ENCODE measurements around the gene RFX4. TPM values are rescaled to one million over a fixed set of nuclear protein-coding genes. Genes with fewer than 3 reads are reported as not detected.

The RFX4 gene
- total and polyA plus RNA-seq, 7 donors = 0.56 TPM; not detected in 6

GRCh38 chr12:106675651-106676435, 93.0 kb downstream of the RFX4 start:
- no peaks in the 10 kb centered on the region for H3K4me1 ChIP-seq
- DNase-seq (no peak), ATAC-seq (no peak)
- intact Hi-C loops (cut with DNase I) = no loop called here
- H3K4me3 ChIP-seq = no peak overlapping the region
- no peak for TF ChIP-seq CTCF (IDR thresholded peaks at IDR 0.05)
- WGBS, 3 donors = 83 to 92% (median 85%) methylated on average over 10 of the region's 10 CpGs
- H3K27ac ChIP-seq = no peak overlapping the region
- H3K27me3 ChIP-seq (ENCODE audit: insufficient read depth in 3 of 3, low read length in 2 of 3) = peaks cover 0 to 10% (median 2%) of the 10 kb centered on the region in 3 donors
- no peaks in the 10 kb centered on the region for H3K9me3 ChIP-seq
- H3K36me3 ChIP-seq (ENCODE audit: insufficient read depth in 1 of 2, low read depth in 1 of 2) = no peaks in the 10 kb centered on the region

GRCh38 chr12:106679574-106679973, 96.8 kb downstream of the RFX4 start:
- TF ChIP-seq CTCF (IDR thresholded peaks at IDR 0.05) = no peak
- H3K9me3 ChIP-seq = no peaks in the 10 kb centered on the region
- H3K4me3 ChIP-seq = no peak overlapping the region
- DNase-seq = no peak
- intact Hi-C loops (cut with DNase I) = no loop called here
- no peaks in the 10 kb centered on the region for H3K27me3 ChIP-seq (ENCODE audit: insufficient read depth in 3 of 3, low read length in 2 of 3)
- no peaks in the 10 kb centered on the region for H3K36me3 ChIP-seq (ENCODE audit: insufficient read depth in 1 of 2, low read depth in 1 of 2)
- no peaks in the 10 kb centered on the region for H3K4me1 ChIP-seq
- H3K27ac ChIP-seq = no peak overlapping the region
- ATAC-seq = no peak
- 17 to 41% (median 37%) methylated on average over 1 of the region's 1 CpG for WGBS, 3 donors

GRCh38 chr12:106680280-106680679, 97.5 kb downstream of the RFX4 start:
- no peaks in the 10 kb centered on the region for H3K9me3 ChIP-seq
- ATAC-seq (no peak), DNase-seq (no peak)
- TF ChIP-seq CTCF (IDR thresholded peaks at IDR 0.05) = no peak
- no peak overlapping the region for H3K4me3 ChIP-seq
- H3K27me3 ChIP-seq (ENCODE audit: insufficient read depth in 3 of 3, low read length in 2 of 3) = no peaks in the 10 kb centered on the region
- intact Hi-C loops (cut with DNase I) = no loop called here
- no peaks in the 10 kb centered on the region for H3K36me3 ChIP-seq (ENCODE audit: insufficient read depth in 1 of 2, low read depth in 1 of 2)
- H3K27ac ChIP-seq = no peak overlapping the region
- H3K4me1 ChIP-seq = no peaks in the 10 kb centered on the region

GRCh38 chr12:106681210-106681609, 98.4 kb downstream of the RFX4 start:
- H3K4me1 ChIP-seq = no peaks in the 10 kb centered on the region
- H3K36me3 ChIP-seq (ENCODE audit: insufficient read depth in 1 of 2, low read depth in 1 of 2) = no peaks in the 10 kb centered on the region
- no peak overlapping the region for H3K27ac ChIP-seq
- H3K9me3 ChIP-seq = no peaks in the 10 kb centered on the region
- ATAC-seq = no peak
- H3K4me3 ChIP-seq = no peak overlapping the region
- WGBS, 3 donors = 65 to 85% (median 69%) methylated on average over 3 of the region's 3 CpGs
- intact Hi-C loops (cut with DNase I) = no loop called here
- TF ChIP-seq CTCF (IDR thresholded peaks at IDR 0.05) = no peak
- no peaks in the 10 kb centered on the region for H3K27me3 ChIP-seq (ENCODE audit: insufficient read depth in 3 of 3, low read length in 2 of 3)
- DNase-seq = no peak
